Body of pancreas (tissue), 4 donors: Measurements from ENCODE around the gene LAG3. TPM values are rescaled to one million over a fixed set of nuclear protein-coding genes. Genes with fewer than 3 reads are reported as not detected.

Source experiments
- ATAC-seq: fragments of 150-250 bp; one replicate; pipeline ENCODE4 v1.9.1; 2016
- DNase-seq, 4 donors: peaks; one replicate each; pipeline ENCODE4 v3.0.0-alpha.2; 2019
- H3K27ac ChIP-seq, 4 donors: fragments of 200-600 bp; sonication (generic); 1 replicate in 3 of 4; 2 replicates in 1 of 4; pipeline versions ENCODE4 v1.5.1 to v1.6.1; 2016 to 2019; ENCODE audit warnings: mild to moderate bottlenecking in 1 of 4, mixed read lengths in 1 of 4, moderate library complexity in 1 of 4
- H3K27me3 ChIP-seq, 2 donors: fragments of 200-600 bp; sonication (generic); one replicate each; pipeline ENCODE4 v1.6.0; 2016; ENCODE audit warnings: mild to moderate bottlenecking in 1 of 2
- H3K36me3 ChIP-seq, 2 donors: fragments of 200-600 bp; sonication (generic); replicated peaks in 1 of 2; 2 replicates each; pipeline ENCODE4 v1.5.1; 2016; ENCODE audit warnings: low read depth in 2 of 2; ENCODE audit not compliant: insufficient read depth in 1 of 2
- H3K4me1 ChIP-seq: fragments of 200-600 bp; sonication (generic); one replicate; pipeline ENCODE4 v1.6.0; 2016
- H3K4me3 ChIP-seq, 2 donors: fragments of 200-600 bp; sonication (generic); 1 replicate in 1 of 2; 2 replicates in 1 of 2; pipeline ENCODE4 v1.5.1; 2016 to 2019
- H3K9me3 ChIP-seq, 3 donors: fragments of 200-600 bp; sonication (generic); 1 replicate in 2 of 3; 2 replicates in 1 of 3; pipeline ENCODE4 v1.5.1; 2016
- CTCF ChIP-seq, 7 experiments: fragments of 450-650 bp in 4 of 7; fragments of 200-600 bp in 3 of 7; sonication (generic) in 3 of 7; IDR thresholded peaks; one replicate each; pipeline ENCODE4 v1.5.1; 2016 to 2019; ENCODE audit warnings: antibody characterized with exemption in 7 of 7
- POLR2A ChIP-seq, 3 donors: fragments of 450-650 bp; IDR thresholded peaks; one replicate each; pipeline ENCODE4 v1.6.1; 2016; ENCODE audit warnings: antibody characterized with exemption in 3 of 3, mild to moderate bottlenecking in 2 of 3
- WGBS, 2 donors: methylation state at CpG; one replicate each; pipeline ENCODE4 v1.1.5; 2017; 5-methylcytosine and 5-hydroxymethylcytosine counted together
- intact Hi-C: fragments of 100-400 bp; cut with DNase I; formaldehyde crosslinking; loops from one replicate; pipeline ENCODE4 v1.15.1; 2023
- total RNA-seq, 2 donors: library from RNA; depleted of rRNA; stranded (reverse); fragments of >200 nt; gene quantifications; one replicate each; pipeline ENCODE4 v1.1.0, GENCODE V29; 2016

Gene LAG3
- total RNA-seq, 2 donors from 2014 or later: not detected

GRCh38 chr12:6754411-6754810, 17.9 kb upstream of the LAG3 start:
- Histone ChIP-seq H3K27me3 (no peaks in the 10 kb centered on the region), H3K4me1 (peaks cover 21% of the 10 kb centered on the region), H3K9me3 (no peaks in the 10 kb centered on the region), H3K4me3 (no peak overlapping the region), H3K27ac (peak overlapping the region in 1 of 4 donors; percentile 98), H3K36me3 (peaks cover 10% of the 10 kb centered on the region in 2 donors)
- WGBS, 2 donors: 89 to 91% methylated on average over 2 of the region's 2 CpGs
- ATAC-seq (no peak), DNase-seq (no peak)
- no peak for TF ChIP-seq POLR2A (IDR thresholded peaks at IDR 0.05)
- TF ChIP-seq CTCF (IDR thresholded peaks at IDR 0.05): no peak
- intact Hi-C loops: no loop called here

DNA sequence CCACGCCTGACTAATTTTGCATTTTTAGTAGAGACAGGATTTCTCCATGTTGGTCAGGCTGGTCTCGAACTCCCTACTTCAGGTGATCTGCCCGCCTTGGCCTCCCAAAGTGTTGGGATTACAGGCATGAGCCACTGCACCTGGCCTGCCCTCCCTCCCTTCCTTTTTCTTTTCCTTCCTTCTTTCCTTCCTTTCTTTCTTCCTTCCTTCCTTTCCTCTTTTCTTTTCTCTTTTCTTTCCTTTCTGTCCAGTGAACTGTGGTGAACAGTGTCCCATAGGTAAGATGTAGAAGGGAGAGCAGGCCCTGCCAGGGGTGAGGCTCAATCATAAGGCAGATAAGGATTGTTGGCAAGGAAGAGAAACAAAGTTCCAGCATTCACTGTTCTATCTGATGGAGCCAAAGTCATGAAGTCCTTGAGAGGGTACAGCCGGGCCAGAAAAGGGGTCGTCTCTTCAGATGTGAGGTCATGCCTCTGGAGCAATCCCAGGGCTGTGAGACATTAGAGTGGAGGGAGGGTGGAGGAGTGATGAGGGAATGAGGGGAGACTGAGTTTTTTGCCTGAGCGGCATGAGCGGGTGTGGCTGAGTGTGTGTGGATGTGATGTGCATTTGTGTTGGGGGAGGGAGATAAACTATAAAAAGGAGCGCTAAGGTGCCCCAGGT, 15.2 kb upstream of the LAG3 start:
- H3K36me3 ChIP-seq: no peaks in the 10 kb centered on the region
- H3K4me1 ChIP-seq: peaks cover 9% of the 10 kb centered on the region
- TF ChIP-seq CTCF (IDR thresholded peaks at IDR 0.05): no peak
- no peak for TF ChIP-seq POLR2A (IDR thresholded peaks at IDR 0.05)
- 73 to 74% methylated on average over 8 of the region's 8 CpGs for whole genome bisulfite sequencing, 2 donors
- ATAC-seq: no peak
- H3K27ac ChIP-seq: no peak overlapping the region
- H3K9me3 ChIP-seq: no peaks in the 10 kb centered on the region
- no peaks in the 10 kb centered on the region for H3K27me3 ChIP-seq
- intact Hi-C loops: no loop called here
- no peak overlapping the region for H3K4me3 ChIP-seq
- DNase-seq: no peak

- Histone ChIP-seq H3K9me3 (no peaks in the 10 kb centered on the region), H3K4me1 (peaks cover 13% of the 10 kb centered on the region), H3K27ac (no peak overlapping the region), H3K4me3 (no peak overlapping the region), H3K27me3 (no peaks in the 10 kb centered on the region), H3K36me3 (no peaks in the 10 kb centered on the region)
- intact Hi-C loops: no loop called here
- DNase-seq (no peak), ATAC-seq (no peak)
- 76 to 79% methylated on average over 9 of the region's 9 CpGs for WGBS, 2 donors
- no peak for TF ChIP-seq CTCF (IDR thresholded peaks at IDR 0.05)
- no peak for TF ChIP-seq POLR2A (IDR thresholded peaks at IDR 0.05)
These were observed 13.7 kb upstream of the LAG3 start for GRCh38 chr12:6758506-6759095.

GRCh38 chr12:6759741-6760140, 12.6 kb upstream of the LAG3 start:
- ATAC-seq: no peak
- WGBS, 2 donors: 88 to 91% methylated on average over 5 of the region's 5 CpGs

More at GRCh38 chr12:6759741-6760140, 12.6 kb upstream of the LAG3 start:
- Histone ChIP-seq H3K27ac (no peak overlapping the region), H3K27me3 (no peaks in the 10 kb centered on the region), H3K36me3 (no peaks in the 10 kb centered on the region), H3K9me3 (no peaks in the 10 kb centered on the region), H3K4me1 (peaks cover 19% of the 10 kb centered on the region), H3K4me3 (no peak overlapping the region)
- no peak for TF ChIP-seq CTCF (IDR thresholded peaks at IDR 0.05)
- TF ChIP-seq POLR2A (IDR thresholded peaks at IDR 0.05): no peak
- no peak for DNase-seq
- intact Hi-C loops: no loop called here
